Stomach (tissue), 4 donors: ENCODE measurements around the gene RHEBL1.

Source experiments
- CTCF ChIP-seq, 7 experiments: fragments of 450-650 bp in 4 of 7; fragments of 200-600 bp in 3 of 7; sonication (generic) in 3 of 7; IDR thresholded peaks; one replicate each; pipeline ENCODE4 v1.5.1; 2016 to 2019; ENCODE audit warnings: antibody characterized with exemption in 7 of 7, control low read depth in 2 of 7, mild to moderate bottlenecking in 1 of 7
- EP300 ChIP-seq: sonication (generic); formaldehyde crosslinking; IDR thresholded peaks from one replicate; pipeline ENCODE4 v1.6.1; 2017; ENCODE audit warnings: antibody characterized with exemption
- POLR2A ChIP-seq, 4 donors: fragments of 450-650 bp; IDR thresholded peaks; one replicate each; pipeline ENCODE4 v1.6.1; 2016; ENCODE audit warnings: antibody characterized with exemption in 4 of 4, control low read depth in 2 of 4, mild to moderate bottlenecking in 1 of 4, moderate library complexity in 1 of 4

- TF ChIP-seq CTCF (IDR thresholded peaks at IDR 0.05) = peak in 4 of 7 experiments; percentile 36 to 52 (median 46)
- no peak for TF ChIP-seq POLR2A (IDR thresholded peaks at IDR 0.05)
- TF ChIP-seq EP300 = no peak
These were observed 25.9 kb downstream of the RHEBL1 start for GRCh38 chr12:49043856-49044258.
